NCI-H345 treated with DMSO at 0.1 percent for 48 hours (cell line): ENCODE results near the gene SSNA1.

Experiments used
- DNase-seq: peaks from one replicate; lab custom pipeline; 2025; ENCODE audit not compliant: unreplicated experiment; lab: John Stamatoyannopoulos, UW

SSNA1 gene

DNA sequence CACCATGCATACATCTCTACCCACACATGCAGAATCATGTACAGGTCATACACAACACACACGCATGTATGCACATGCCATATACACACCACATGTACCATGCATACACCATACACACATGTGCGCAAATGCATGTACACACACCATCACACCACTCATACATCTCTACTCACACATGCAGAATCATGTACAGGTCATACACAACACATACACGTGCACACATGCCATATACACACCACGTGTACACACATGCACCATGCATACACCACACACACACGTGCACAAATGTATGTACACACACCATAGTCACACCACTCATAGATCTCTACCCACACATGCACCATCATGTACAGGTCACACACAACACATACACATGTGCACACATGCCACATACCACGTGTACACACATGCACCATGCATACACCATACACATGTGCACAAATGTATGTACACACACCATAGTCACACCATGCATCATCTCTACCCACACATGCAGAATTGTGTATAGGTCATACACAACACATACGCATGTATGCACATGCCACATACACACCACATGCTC is 35.6 kb upstream of the SSNA1 start:
- DNase-seq, result no peak

DNA sequence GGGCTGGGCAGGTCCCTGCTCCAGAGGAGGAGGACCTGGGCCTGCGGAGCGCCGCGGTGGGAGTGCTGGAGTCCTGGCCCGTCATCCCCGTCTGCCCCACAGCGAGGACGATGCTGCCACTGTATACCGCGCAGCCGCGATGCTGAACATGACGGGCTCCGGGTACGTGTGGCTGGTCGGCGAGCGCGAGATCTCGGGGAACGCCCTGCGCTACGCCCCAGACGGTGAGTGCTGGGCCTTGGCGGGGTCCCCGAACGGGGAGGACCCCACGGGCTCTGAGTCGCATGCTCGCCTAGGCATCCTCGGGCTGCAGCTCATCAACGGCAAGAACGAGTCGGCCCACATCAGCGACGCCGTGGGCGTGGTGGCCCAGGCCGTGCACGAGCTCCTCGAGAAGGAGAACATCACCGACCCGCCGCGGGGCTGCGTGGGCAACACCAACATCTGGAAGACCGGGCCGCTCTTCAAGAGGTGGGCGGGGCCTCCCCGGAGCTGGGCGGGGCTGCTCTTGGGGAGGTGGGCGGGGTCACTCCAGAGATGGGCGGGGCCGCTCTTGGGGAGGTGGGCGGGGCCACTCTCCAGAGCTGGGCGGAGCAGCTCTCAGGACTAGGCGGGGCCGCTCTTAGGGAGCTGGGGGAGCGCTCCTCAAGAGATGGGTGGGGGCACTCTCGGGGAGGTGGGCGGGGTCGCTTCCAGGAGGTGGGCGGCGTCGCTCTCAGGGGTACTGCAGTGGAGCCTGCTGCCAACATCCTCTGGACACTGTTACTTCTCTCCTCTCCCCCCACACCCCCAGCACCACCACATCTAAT is 31.7 kb upstream of the SSNA1 start:
- no peak for DNase-seq

DNA sequence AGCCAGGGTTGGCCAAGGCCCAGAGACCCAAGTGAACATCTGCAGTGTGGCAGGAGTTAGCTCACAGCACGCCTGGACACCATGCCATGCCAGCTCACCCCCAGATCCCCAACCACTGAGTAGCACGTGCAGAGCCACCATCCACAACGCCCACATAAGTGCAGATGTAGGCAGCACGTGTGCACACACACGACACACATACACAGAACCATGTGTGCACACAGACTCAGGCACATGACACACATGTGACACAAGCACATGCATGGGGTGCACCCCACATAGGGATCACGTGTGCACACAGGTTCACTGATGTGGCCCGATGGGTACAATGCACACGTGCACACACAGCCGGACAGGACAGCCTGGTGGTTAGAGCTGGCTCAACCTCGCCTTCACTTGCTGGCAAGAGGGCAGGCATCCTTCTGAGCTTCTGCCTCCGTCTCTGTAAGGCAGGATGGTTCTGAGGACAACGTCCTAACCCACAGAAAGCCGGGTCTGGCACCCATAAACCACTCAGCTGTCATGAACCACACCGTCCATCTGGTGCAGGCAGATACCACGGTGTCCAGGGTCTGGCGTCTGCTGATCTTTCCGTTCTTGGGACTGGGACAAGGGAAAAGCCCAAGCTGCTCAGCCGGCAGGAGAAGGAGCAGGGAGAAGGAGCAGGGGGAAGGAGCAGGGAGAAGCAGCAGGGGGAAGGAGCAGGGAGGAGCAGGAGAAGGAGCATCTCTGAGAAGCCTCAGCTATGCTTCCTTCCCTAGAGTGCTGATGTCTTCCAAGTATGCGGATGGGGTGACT is 30.7 kb upstream of the SSNA1 start:
- DNase-seq, result no peak

DNA sequence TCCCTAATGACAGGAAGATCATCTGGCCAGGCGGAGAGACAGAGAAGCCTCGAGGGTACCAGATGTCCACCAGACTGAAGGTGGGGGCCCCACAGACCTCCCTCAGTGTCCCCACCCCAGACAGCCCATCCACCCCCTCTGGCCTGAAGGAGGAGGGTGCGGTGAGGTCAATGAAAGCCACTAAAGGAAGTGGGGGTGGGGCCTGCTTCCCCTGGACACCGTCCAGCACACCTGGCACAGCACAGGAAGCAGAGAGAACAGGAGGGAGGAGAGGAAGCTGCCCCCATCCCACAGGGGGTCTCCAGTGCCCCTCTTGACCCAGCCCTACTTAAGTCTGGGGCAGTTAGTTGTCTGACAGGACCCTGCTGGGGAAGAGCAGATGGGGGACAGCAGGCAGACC is 29.9 kb upstream of the SSNA1 start:
- DNase-seq, result no peak

DNA sequence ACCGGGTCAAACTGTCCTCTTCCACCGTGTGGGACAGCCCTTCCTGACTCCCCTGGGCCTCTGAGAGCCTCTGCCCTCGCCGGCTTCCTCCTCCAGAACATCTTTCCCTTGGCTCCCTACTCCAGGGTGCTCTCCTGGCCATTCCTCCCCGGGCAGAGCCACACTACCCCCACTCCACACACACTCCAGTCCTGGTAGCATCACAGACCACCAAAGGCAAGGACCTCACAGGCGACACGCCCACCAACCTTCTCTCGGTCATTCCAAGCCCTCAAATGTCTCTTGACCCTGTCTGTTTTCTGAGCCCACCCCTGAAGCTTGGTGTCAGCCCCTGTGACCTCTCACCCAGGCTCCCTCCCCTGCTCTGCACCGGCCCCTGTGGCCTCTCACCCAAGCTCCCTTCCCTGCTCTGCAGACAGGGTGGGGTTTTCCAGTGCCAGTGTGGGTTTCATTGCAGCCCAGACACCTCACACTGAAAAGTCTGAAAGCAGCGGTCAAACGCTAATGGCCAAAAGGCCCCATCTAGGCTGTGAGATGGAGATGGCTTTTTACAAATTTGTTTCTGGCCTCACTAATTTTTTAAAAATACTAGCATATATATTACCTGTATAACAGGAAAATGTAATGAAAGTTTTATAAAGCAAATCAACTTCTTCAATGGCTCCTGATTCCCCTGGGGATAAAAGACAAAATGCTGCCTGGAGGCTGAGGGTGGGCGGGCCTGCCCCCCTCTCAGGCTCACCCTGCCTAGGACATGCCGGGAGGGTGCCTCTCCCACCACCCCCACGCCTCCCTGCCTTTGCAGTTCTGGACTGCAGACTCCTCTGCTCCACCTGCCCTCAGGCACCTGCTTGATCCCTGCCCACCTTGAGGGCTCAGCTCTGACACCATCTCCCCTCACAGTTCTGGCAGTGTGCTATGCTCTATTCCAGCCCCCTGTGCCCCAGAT is 29.1 kb upstream of the SSNA1 start:
- no peak for DNase-seq

DNA sequence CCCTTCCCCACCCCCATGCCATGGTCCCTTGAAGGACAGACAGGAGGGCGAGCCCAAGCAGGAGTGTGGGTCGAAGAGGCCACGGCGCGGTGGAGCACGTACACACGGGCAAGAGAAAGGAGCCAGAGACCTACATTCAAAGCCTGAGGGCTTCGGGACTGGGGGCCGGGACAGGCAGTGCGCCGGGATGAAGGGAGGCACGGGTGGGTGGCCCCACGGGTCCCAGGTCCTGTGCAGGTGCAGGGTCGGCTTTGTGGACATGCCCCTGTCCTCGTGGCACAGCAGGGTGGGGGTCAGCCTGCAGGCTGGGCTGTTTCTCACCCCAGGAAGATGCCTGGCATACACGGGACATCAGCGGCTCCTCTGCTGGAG is 28.4 kb upstream of the SSNA1 start:
- no peak for DNase-seq

DNA sequence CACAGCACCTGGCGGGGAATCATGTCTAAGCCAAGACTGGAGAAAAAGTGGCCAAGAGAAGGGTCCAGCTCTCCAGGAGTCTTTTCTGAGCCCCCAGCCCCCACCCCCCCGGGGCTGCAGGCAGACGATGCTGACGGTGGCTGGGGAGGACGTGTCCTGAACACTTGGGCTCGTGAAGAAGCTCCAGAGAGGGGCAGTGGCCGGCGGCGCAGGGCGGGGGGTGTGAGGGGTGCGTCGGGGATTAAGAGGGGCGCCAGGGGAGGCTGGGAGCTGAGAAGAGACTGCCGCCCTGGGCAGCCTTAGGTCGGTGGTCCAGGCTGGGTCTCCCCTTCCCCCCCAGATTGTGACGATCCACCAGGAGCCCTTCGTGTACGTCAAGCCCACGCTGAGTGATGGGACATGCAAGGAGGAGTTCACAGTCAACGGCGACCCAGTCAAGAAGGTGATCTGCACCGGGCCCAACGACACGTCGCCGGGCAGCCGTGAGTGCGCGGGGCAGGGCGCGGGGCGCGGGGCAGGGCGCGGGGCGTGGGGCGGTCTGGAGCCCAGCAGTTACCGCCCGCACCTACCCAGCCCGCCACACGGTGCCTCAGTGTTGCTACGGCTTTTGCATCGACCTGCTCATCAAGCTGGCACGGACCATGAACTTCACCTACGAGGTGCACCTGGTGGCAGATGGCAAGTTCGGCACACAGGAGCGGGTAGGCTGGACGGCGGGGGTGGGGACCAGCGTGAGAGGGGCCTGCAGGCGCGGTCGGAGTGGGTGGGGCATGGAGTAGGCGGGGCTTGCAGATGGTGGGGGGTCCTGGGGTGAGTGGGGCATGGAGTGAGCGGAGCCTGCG is 27.5 kb upstream of the SSNA1 start:
- DNase-seq, result peak; percentile 50

DNA sequence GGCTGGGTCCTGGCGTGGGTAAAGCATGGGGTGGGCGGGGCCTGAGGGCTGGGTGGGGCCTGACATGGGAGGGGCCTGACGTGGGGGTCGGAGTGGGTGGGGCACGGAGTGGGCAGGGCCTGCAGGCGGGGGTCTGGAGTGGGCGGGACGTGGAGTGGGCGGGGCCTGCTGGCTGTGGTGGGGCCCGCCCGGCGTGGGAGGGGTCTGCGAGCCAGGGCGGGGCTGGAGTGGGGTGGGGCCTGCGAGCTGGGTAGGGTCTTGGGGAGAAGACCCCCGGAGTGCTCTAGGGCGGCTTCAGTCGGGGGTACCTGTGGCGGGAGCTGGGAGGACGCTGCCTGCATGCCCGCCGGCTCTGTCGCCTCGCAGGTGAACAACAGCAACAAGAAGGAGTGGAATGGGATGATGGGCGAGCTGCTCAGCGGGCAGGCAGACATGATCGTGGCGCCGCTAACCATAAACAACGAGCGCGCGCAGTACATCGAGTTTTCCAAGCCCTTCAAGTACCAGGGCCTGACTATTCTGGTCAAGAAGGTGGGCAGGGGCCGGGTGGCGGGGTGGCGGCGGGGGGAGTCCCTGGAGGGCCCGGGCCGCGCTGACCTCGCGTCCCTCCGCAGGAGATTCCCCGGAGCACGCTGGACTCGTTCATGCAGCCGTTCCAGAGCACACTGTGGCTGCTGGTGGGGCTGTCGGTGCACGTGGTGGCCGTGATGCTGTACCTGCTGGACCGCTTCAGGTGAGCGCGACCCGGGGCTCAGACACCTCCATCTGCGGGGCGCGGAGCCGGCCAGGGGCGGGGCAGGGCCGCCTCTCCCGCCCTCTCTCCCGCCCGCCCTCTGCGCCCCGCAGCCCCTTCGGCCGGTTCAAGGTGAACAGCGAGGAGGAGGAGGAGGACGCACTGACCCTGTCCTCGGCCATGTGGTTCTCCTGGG is 26.7 kb upstream of the SSNA1 start:
- no peak for DNase-seq

DNA sequence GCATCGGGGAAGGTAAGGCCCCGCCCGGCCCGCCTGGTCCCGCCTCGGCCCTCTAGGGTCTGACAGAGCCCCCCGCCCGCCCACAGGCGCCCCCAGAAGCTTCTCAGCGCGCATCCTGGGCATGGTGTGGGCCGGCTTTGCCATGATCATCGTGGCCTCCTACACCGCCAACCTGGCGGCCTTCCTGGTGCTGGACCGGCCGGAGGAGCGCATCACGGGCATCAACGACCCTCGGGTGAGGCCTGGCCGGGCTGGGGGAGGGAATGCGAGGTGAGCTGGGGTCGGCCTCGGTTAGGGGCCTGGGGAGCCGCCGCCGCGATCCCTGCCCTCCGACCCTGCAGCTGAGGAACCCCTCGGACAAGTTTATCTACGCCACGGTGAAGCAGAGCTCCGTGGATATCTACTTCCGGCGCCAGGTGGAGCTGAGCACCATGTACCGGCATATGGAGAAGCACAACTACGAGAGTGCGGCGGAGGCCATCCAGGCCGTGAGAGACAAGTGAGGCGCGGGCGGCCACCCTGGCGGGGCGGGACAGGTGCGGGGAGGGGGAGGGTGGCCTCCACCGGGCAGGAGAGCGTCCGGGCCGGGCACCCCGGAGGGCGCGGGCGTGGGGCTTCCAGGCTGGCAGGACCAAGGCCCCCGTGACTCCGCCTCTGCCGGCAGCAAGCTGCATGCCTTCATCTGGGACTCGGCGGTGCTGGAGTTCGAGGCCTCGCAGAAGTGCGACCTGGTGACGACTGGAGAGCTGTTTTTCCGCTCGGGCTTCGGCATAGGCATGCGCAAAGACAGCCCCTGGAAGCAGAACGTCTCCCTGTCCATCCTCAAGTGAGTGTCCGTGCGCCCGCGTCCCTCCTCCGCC is 25.7 kb upstream of the SSNA1 start:
- no peak for DNase-seq

DNA sequence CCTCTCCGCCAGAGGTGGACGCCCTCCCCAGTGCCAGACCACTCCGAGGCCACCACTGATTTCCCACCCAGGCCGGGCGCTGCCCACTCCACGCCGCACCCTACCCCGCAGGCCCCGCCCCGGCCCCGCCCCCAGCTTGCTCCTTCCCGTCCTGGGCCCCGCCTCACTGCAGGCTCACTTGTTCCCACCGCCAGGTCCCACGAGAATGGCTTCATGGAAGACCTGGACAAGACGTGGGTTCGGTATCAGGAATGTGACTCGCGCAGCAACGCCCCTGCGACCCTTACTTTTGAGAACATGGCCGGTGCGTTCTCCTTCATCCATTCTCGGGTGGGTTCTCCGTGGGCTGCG is 25.1 kb upstream of the SSNA1 start:
- DNase-seq, result no peak

DNA sequence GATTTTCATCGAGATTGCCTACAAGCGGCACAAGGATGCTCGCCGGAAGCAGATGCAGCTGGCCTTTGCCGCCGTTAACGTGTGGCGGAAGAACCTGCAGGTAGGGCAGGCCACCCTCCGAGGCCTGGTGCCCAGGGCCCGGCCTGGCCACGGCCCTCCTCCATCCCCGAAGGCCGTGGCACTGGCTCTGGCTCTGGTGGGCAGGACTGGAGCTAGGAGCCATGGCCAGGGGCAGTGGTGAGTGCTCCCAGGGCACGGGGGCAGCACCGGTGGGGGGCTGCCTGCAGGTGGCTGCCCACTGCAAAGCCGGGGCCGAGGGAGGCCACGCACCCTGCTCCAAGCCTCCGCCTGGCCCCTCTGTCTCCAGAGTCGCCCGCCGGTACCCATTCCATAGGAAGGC is 24.7 kb upstream of the SSNA1 start:
- no peak for DNase-seq

DNA sequence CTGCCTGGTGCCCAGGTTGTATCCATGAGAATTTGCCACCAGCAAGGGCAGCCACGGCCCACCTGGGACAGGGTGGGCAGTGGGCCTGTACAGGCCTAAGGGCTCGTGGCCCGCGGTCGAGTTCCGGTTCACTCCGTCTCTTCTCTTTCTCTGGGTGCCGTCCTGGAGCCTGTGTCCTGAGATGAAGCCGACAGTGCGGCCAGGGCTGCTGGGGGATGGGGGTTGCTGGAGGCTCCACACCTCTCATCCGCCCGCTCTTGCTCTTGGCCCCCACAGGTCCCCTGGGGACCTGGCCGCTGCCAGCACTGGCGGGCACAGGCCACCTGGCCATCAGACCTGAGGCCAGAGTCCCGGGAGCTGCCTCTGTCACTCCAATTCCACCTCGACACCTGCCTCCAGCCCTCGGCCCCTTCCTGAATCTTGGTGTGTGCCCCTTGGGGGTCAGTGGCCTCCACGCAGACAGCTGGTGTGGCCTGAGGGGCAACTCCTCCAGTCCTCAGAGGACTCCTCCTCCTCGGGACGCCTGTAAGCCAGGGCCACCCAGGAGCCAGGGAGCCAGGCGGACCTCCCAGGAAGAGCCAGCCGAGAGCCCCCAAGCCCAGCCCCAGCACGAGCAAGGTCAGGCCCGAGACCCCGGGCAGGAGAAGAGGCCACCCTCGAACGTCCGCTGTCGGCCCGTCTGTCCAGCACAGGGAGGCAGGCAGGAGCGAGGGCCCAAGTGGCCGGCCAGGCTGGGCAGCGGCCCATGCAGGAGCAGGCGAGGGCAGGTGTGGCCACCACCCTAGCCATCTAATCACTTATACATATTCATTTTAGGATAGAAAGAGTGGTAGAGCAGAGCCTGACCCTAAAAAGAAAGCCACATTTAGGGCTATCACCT is 23.9 kb upstream of the SSNA1 start:
- DNase-seq, result no peak

DNA sequence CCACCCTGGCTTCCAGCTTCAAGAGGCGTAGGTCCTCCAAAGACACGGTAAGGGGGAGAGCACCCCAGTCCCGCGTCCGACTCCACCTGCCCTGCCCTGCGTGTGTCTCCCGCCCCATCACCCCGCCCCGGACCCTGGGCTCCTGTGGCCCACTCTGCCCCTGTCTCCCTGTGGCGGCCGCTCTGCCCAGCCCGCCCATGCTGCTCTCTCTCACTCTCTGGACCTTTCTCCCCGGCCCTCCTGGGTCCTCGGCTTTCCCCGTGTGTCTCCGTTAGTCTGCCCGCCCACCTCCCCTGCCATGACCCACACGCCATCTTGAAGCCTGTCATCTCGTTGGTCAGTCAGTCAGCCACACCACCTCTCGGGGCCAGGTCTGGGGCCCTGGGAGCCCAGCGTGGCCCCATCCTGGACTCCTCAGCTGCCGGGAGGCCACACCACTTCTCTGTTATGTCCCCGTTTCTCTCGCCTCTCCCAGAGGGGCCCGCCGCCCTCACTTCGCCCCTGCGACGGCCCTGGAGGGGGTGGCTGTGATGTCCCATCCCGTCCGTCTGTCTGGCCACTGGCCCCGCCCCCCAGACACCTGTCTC is 23.1 kb upstream of the SSNA1 start:
- no peak for DNase-seq

DNA sequence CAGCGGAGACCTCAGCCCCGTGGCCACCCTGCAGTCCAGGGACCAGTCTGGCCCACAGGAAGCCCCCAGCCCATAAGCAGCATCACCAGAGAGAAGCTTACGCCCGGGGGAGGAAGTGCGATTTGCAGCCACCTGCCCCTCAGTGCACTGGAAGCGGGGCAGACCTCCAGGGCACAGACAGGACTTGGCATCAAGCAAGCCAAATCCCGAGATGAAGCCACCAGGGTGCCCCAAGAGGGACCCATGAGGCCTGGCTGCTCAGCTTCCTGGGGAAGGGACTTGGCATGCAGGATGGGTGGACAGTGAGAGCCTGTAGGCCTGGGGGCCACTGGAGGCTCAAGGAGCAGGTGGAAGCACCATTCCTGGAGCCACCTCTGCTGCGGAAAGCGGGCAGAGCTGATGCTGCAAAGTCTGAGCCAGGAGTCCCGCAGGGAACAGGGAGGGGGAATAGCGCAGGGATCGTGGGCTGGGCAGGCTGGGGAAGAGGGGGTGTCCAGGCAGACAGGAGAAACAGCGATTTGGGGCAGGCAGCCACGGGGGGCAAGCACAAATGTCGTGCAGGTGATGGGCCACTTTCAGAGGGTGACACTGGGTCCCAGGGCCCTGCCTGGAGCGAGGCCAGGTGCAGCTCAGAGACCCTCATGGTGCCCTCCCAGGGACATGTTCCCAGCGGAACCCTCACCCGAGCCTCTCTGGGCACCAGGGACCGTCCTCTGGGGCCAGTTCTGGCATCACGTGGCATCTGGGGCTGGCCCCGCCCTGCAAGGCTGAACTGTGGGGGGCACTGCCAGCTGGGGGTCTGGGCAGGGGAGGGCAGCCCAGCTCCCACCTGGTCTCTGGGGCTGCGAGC is 21.9 kb upstream of the SSNA1 start:
- DNase-seq, result no peak

DNA sequence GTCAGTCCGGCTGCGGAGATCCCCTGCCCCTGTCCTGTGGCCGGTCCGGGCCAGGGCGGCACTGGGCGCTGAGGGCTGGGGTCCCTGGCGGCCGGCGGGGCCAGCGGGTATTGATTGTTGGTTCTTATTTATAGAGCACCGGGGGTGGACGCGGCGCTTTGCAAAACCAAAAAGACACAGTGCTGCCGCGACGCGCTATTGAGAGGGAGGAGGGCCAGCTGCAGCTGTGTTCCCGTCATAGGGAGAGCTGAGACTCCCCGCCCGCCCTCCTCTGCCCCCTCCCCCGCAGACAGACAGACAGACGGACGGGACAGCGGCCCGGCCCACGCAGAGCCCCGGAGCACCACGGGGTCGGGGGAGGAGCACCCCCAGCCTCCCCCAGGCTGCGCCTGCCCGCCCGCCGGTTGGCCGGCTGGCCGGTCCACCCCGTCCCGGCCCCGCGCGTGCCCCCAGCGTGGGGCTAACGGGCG is 21.2 kb upstream of the SSNA1 start:
- DNase-seq, result peak; percentile 6
